ENCODE measurements around the gene C2orf74.
"Not testable (repeated sequence)": the region's sequence is repeated elsewhere in the genome, so short reads cannot be mapped to it uniquely, and the experiment has no call there.

The C2orf74 gene

GRCh38 chr2:61173116-61173515 lies 11.1 kb downstream of the C2orf74 start:
- no peak for DNase-seq (ENCODE audit: low spot score)

- DNase-seq (ENCODE audit: low spot score): no peak
Measured at GRCh38 chr2:61175036-61175435, 13.0 kb downstream of the C2orf74 start.

GRCh38 chr2:61176755-61177726 lies 15.1 kb downstream of the C2orf74 start:
- peak; percentile 90 for DNase-seq (ENCODE audit: low spot score)

GRCh38 chr2:61177727-61178549 lies 15.9 kb downstream of the C2orf74 start:
- no peak for DNase-seq (ENCODE audit: low spot score)

- no peak for DNase-seq (ENCODE audit: low spot score)
Measured at GRCh38 chr2:61178603-61179545, 16.9 kb downstream of the C2orf74 start.

- no peak for DNase-seq (ENCODE audit: low spot score)
Measured at GRCh38 chr2:61179701-61180639, 18.0 kb downstream of the C2orf74 start.

GRCh38 chr2:61180686-61181085 lies 18.7 kb downstream of the C2orf74 start:
- no peak for DNase-seq (ENCODE audit: low spot score)

GRCh38 chr2:61181382-61182058 lies 19.5 kb downstream of the C2orf74 start:
- no peak for DNase-seq (ENCODE audit: low spot score)

GRCh38 chr2:61182059-61182383 lies 20.0 kb downstream of the C2orf74 start:
- no peak for DNase-seq (ENCODE audit: low spot score)

GRCh38 chr2:61183795-61184194 lies 21.8 kb downstream of the C2orf74 start:
- DNase-seq (ENCODE audit: low spot score): no peak

GRCh38 chr2:61184263-61184662 lies 22.3 kb downstream of the C2orf74 start:
- no peak for DNase-seq (ENCODE audit: low spot score)

GRCh38 chr2:61185231-61185728 lies 23.3 kb downstream of the C2orf74 start:
- DNase-seq (ENCODE audit: low spot score): no peak

GRCh38 chr2:61187085-61187484 lies 25.1 kb downstream of the C2orf74 start:
- no peak for DNase-seq (ENCODE audit: low spot score)

- DNase-seq (ENCODE audit: low spot score): no peak
Measured at GRCh38 chr2:61193670-61194561, 31.9 kb downstream of the C2orf74 start.

- not testable (repeated sequence) for DNase-seq (ENCODE audit: low spot score)
Measured at GRCh38 chr2:61194646-61195045, 32.7 kb downstream of the C2orf74 start.

- DNase-seq (ENCODE audit: low spot score): no peak
Measured at GRCh38 chr2:61196671-61197070, 34.7 kb downstream of the C2orf74 start.

- DNase-seq (ENCODE audit: low spot score): no peak
Measured at GRCh38 chr2:61205132-61205531, 43.1 kb downstream of the C2orf74 start.

GRCh38 chr2:61210332-61210981 lies 48.5 kb downstream of the C2orf74 start:
- no peak for DNase-seq (ENCODE audit: low spot score)
